Hepatocyte (in vitro differentiated cells): ENCODE measurements around the gene PHF21B. TPM values are rescaled to one million over a fixed set of nuclear protein-coding genes. Genes with fewer than 3 reads are reported as not detected.
"Not testable (repeated sequence)": the region's sequence is repeated elsewhere in the genome, so short reads cannot be mapped to it uniquely, and the experiment has no call there.

Experiments used
- DNase-seq: peaks from one replicate; pipeline ENCODE4 v3.0.0-alpha.2; 2016; ENCODE audit warnings: low spot score
- H2AFZ ChIP-seq: fragments of 200-600 bp; sonication (generic); 2 replicates; pipeline ENCODE4 v1.6.0; 2016; ENCODE audit warnings: antibody characterized with exemption, mild to moderate bottlenecking
- H3K27ac ChIP-seq: fragments of 200-600 bp; sonication (generic); 2 replicates; pipeline ENCODE4 v1.5.1; 2016; ENCODE audit warnings: mild to moderate bottlenecking
- H3K27me3 ChIP-seq: fragments of 200-600 bp; sonication (generic); 2 replicates; pipeline ENCODE4 v1.6.1; 2016
- H3K36me3 ChIP-seq: fragments of 200-600 bp; sonication (generic); replicated peaks from 2 replicates; pipeline ENCODE4 v1.5.1; 2016; ENCODE audit warnings: low read depth; ENCODE audit not compliant: insufficient read depth
- H3K4me1 ChIP-seq: fragments of 200-600 bp; sonication (generic); 2 replicates; pipeline ENCODE4 v1.5.1; 2016; ENCODE audit warnings: mild to moderate bottlenecking, moderate library complexity; ENCODE audit not compliant: insufficient read depth
- H3K4me2 ChIP-seq: fragments of 200-600 bp; sonication (generic); 2 replicates; pipeline ENCODE4 v1.6.0; 2016
- H3K4me3 ChIP-seq: fragments of 200-600 bp; sonication (generic); 2 replicates; pipeline ENCODE4 v1.5.1; 2016; ENCODE audit warnings: mild to moderate bottlenecking
- H3K79me2 ChIP-seq: fragments of 200-600 bp; sonication (generic); 2 replicates; pipeline ENCODE4 v1.6.0; 2017; ENCODE audit warnings: mild to moderate bottlenecking
- H3K9me2 ChIP-seq: fragments of 200-600 bp; sonication (generic); replicated peaks from 2 replicates; pipeline ENCODE4 v1.6.0; 2017; ENCODE audit warnings: mild to moderate bottlenecking; ENCODE audit not compliant: insufficient read depth
- H3K9me3 ChIP-seq: fragments of 200-600 bp; sonication (generic); 2 replicates; pipeline ENCODE4 v1.5.1; 2016; ENCODE audit warnings: low read depth, mild to moderate bottlenecking
- H4K20me1 ChIP-seq: fragments of 200-600 bp; sonication (generic); 2 replicates; pipeline ENCODE4 v1.6.0; 2016; ENCODE audit warnings: mild to moderate bottlenecking; ENCODE audit not compliant: insufficient read depth, poor library complexity, severe bottlenecking
- EZH2 ChIP-seq: fragments of 200-600 bp; sonication (generic); IDR thresholded peaks from 2 replicates; pipeline ENCODE4 v1.6.1; 2016; ENCODE audit warnings: antibody characterized with exemption, mild to moderate bottlenecking, borderline replicate concordance
- EZH2phosphoT487 ChIP-seq: fragments of 200-600 bp; sonication (generic); IDR thresholded peaks from one replicate; pipeline ENCODE4 v1.6.1; 2018; ENCODE audit warnings: antibody characterized with exemption, mild to moderate bottlenecking, low read depth, moderate library complexity; ENCODE audit not compliant: unreplicated experiment, severe bottlenecking
- WGBS: methylation state at CpG from one replicate; pipeline ENCODE4 v1.1.6; 2016; ENCODE audit warnings: low lambda C conversion rate; ENCODE audit errors: missing lambda C conversion rate; 5-methylcytosine and 5-hydroxymethylcytosine counted together
- polyA plus RNA-seq: library from polyadenylated mRNA; unstranded; fragments of >200 nt; fragmentation: Nextera tagmentation; extraction: Ambion mirVana; gene quantifications from 2 replicates; pipeline ENCODE4 v1.2.1, GENCODE V29; 2016
- total RNA-seq: library from RNA; depleted of rRNA; stranded (reverse); fragments of >200 nt; gene quantifications from 2 replicates; pipeline ENCODE4 v1.2.3, GENCODE V29; 2014
- TF ChIP-seq, protein P1 (sequence below): fragments of 200-600 bp; sonication (generic); IDR thresholded peaks from 2 replicates; pipeline ENCODE4 v1.5.1; 2016; ENCODE audit warnings: antibody characterized with exemption, mild to moderate bottlenecking; ENCODE audit not compliant: poor library complexity

PHF21B gene
- total and polyA plus RNA-seq, 2 experiments from 2014 or later = 0.86 to 1.9 TPM

DNA sequence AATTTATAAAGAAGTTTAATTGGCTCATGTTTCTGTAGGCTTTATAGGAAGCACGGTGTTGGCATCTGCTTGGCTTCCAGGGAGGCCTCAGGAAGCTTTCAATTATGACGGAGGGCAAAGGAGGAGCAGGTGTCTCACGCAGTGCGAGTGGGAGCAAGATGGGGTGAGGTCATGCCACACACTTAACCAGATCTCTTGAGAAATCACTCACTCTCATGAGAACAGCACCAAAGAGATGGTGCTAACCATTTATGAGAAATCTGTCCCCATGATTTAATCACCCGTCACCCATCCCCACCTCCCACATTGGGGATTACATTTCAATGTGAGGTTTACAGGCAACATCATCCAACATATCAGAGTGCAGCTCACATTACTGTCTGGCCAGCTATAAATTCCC is 153.9 kb downstream of the PHF21B start:
- TF ChIP-seq, protein P1, sequence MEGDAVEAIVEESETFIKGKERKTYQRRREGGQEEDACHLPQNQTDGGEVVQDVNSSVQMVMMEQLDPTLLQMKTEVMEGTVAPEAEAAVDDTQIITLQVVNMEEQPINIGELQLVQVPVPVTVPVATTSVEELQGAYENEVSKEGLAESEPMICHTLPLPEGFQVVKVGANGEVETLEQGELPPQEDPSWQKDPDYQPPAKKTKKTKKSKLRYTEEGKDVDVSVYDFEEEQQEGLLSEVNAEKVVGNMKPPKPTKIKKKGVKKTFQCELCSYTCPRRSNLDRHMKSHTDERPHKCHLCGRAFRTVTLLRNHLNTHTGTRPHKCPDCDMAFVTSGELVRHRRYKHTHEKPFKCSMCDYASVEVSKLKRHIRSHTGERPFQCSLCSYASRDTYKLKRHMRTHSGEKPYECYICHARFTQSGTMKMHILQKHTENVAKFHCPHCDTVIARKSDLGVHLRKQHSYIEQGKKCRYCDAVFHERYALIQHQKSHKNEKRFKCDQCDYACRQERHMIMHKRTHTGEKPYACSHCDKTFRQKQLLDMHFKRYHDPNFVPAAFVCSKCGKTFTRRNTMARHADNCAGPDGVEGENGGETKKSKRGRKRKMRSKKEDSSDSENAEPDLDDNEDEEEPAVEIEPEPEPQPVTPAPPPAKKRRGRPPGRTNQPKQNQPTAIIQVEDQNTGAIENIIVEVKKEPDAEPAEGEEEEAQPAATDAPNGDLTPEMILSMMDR = no peak
- TF ChIP-seq EZH2phosphoT487 (no peak), EZH2 (no peak)
- H3K4me2 ChIP-seq = no peak overlapping the region
- H3K27me3 ChIP-seq = no peaks in the 10 kb centered on the region
- no peaks in the 10 kb centered on the region for H3K9me3 ChIP-seq
- no peaks in the 10 kb centered on the region for H3K79me2 ChIP-seq
- no peak overlapping the region for H3K27ac ChIP-seq
- no peaks in the 10 kb centered on the region for H3K36me3 ChIP-seq
- H3K9me2 ChIP-seq = no peaks in the 10 kb centered on the region
- no peak for DNase-seq
- H3K4me1 ChIP-seq = no peaks in the 10 kb centered on the region
- no peak overlapping the region for H3K4me3 ChIP-seq
- H4K20me1 ChIP-seq = no peaks in the 10 kb centered on the region
- 97% methylated on average over 5 of the region's 5 CpGs for WGBS
- H2AFZ ChIP-seq = no peak overlapping the region

DNA sequence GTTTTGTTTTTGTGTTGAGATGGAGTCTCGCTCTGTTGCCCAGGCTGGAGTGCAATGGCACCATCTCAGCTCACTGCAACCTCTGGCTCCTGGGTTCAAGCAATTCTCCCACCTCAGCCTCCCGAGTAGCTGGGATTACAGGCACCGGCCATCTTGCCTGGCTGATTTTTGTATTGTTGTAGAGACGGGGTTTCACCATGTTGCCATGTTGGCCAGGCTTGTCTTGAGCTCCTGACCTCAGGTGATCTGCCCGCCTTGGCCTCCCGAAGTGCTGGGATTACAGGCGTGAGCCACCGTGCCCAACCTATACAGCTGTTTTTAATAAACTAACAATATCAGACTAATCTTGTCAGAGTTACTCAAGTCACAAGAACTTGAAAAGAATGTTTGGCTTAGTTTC is 155.2 kb downstream of the PHF21B start:
- not testable (repeated sequence) for H2AFZ ChIP-seq, DNase-seq, H3K27ac ChIP-seq, H3K27me3 ChIP-seq, H3K79me2 ChIP-seq, H3K4me3 ChIP-seq, H3K36me3 ChIP-seq, H3K4me1 ChIP-seq, H4K20me1 ChIP-seq, H3K9me2 ChIP-seq, H3K9me3 ChIP-seq, H3K4me2 ChIP-seq
- WGBS = 89% methylated on average over 8 of the region's 8 CpGs

DNA sequence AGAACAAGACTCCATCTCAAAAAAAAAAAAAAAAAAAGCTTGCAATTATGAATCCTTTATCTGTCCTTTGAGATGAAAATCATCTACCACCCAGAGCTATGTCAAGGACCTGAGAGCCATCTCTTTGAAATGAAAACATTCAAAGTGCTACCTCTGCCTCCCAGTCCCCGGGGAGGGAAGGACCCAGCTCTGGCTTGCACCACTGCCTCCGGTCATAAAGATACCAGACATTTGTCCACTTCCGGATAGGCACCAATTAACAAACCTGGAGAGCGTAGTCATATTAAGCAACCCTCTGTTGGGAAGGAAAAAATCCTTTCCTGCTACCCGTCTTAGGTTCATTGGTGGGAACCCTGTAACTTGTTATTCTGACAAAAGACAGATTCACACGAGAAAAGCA is 158.9 kb downstream of the PHF21B start:
- no peaks in the 10 kb centered on the region for H3K79me2 ChIP-seq
- TF ChIP-seq, protein P1 = no peak
- TF ChIP-seq EZH2 (no peak), EZH2phosphoT487 (no peak)

DNA sequence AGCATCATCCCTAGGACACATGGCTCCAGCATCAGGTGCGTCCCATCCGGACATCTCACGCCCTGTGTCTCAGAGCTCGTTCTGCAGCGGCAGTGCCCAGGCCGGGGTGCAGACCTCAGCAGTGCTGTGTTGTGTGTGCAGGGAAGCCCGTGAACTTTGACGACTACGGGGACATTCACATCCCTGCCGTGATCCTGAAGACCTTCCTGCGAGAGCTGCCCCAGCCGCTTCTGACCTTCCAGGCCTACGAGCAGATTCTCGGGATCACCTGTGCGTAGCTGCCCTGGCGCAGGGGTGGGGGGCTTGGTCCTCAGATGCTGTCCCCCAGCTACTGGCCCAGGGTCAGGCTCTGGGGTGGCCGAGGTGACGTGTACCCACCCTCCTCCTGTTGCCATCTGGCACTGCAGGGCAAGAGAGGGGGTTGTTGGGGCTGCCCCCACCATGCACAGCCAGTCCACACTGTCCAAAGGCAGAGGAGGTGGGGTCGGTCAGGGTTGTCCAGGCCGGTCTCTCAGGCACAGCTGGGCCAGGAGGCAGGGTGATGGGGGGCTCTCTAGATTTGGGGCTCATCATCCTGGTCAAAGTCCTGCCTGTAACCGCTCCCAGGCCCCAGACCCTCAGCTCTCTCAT is 160.9 kb downstream of the PHF21B start:
- no peaks in the 10 kb centered on the region for H3K9me2 ChIP-seq
- 96% methylated on average over 21 of the region's 21 CpGs for WGBS
- H4K20me1 ChIP-seq = no peaks in the 10 kb centered on the region
- no peaks in the 10 kb centered on the region for H3K4me1 ChIP-seq
- H3K4me3 ChIP-seq = no peak overlapping the region
- DNase-seq = no peak
- no peaks in the 10 kb centered on the region for H3K27me3 ChIP-seq
- H2AFZ ChIP-seq = no peak overlapping the region
- H3K36me3 ChIP-seq = no peaks in the 10 kb centered on the region
- no peaks in the 10 kb centered on the region for H3K79me2 ChIP-seq
- no peaks in the 10 kb centered on the region for H3K9me3 ChIP-seq
- TF ChIP-seq, protein P1 = no peak
- TF ChIP-seq EZH2phosphoT487 = no peak
- no peak for TF ChIP-seq EZH2
- H3K27ac ChIP-seq = no peak overlapping the region
- H3K4me2 ChIP-seq = no peak overlapping the region

More for the DNA sequence above, 158.9 kb downstream of the PHF21B start:
- no peak for DNase-seq
- no peaks in the 10 kb centered on the region for H3K27me3 ChIP-seq
- 79% methylated on average over 6 of the region's 6 CpGs for WGBS
- H3K9me3 ChIP-seq = no peaks in the 10 kb centered on the region
- no peak overlapping the region for H3K4me3 ChIP-seq
- no peak overlapping the region for H3K27ac ChIP-seq
- no peaks in the 10 kb centered on the region for H4K20me1 ChIP-seq
- no peak overlapping the region for H2AFZ ChIP-seq
- no peaks in the 10 kb centered on the region for H3K4me1 ChIP-seq
- no peaks in the 10 kb centered on the region for H3K36me3 ChIP-seq
- H3K4me2 ChIP-seq = no peak overlapping the region
- H3K9me2 ChIP-seq = no peaks in the 10 kb centered on the region
